GM12878 (cell line): ENCODE data around the gene PUS7.

Experiments used
- CREB1 ChIP-seq: IDR thresholded peaks from 2 replicates; pipeline ENCODE4 v1.6.1; 2012; ENCODE audit warnings: low read depth, mild to moderate bottlenecking, inconsistent platforms
- EZH2 ChIP-seq: IDR thresholded peaks from 2 replicates; pipeline ENCODE4 v1.6.1; 2012; ENCODE audit warnings: low read depth, mild to moderate bottlenecking, control low read depth, inconsistent platforms, low read length, borderline replicate concordance; ENCODE audit not compliant: control insufficient read depth
- NBN ChIP-seq: fragments of 450-650 bp; IDR thresholded peaks from 2 replicates; pipeline ENCODE4 v1.6.1; 2016
- REST ChIP-seq: IDR thresholded peaks from 2 replicates; pipeline ENCODE4 v1.6.1; 2012; ENCODE audit warnings: mild to moderate bottlenecking, low read depth, low read length

GRCh38 chr7:105559926-105560325, 37.9 kb upstream of the PUS7 start:
- TF ChIP-seq EZH2 (no peak), REST (no peak), CREB1 (no peak), NBN (no peak)
